Measurements from ENCODE around the gene OSBPL8. TPM values are rescaled to one million over a fixed set of nuclear protein-coding genes. Genes with fewer than 3 reads are reported as not detected.

OSBPL8 gene
- total RNA-seq, 1 experiment from 2014 or later, result 81.7 TPM

DNA sequence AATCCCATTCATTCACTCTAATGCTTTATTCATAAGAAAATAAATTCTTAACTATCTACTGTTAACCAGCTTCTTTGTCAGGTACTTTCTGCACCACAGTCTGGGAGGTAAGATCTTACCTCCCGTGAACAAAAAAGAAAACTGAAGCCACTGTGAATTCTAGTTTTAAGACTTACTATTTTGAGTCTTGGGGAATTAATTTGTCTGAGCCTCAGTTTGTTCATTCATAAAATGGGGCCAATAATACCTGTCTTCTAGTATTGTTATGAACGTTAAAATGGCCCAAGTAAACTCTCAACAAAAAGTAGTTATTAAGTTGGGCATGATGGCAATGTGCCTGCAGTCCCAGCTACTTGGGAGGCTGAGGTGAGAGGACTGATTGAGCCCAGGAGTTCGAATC, 151.9 kb downstream of the OSBPL8 start:
- H3K4me1 Mint-ChIP-seq, result no peaks in the 10 kb centered on the region
- POLR2A ChIA-PET, result no interaction called here
- CTCF ChIA-PET, result interaction anchor here (1.4 kb wide), 1 partner anchor 881 kb away, joined by 3 read pairs; no protein-coding TSS in a partner anchor

DNA sequence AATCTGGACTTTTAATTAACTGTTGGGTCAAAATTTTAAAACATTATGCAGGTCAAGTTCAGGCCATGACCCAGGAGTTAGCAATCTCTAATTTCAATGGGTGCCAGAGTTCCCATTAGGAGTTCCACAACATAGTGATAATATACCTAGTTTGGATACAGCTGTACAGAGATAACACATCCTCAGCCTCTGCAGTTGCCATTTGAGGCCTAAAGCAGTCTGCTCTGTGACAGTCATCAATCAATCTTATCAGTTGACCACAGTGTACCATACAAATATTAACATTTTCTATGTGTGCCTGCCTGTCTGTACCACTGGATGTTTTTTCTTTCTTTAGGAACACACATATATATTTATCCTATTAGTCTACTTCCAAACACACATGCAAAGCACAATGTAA, 157.3 kb downstream of the OSBPL8 start:
- Mint-ChIP-seq H3K4me1 (no peaks in the 10 kb centered on the region), H3K27me3 (ENCODE audit: low read depth) (no peaks in the 10 kb centered on the region), H3K27ac (no peak overlapping the region), H3K36me3 (no peaks in the 10 kb centered on the region; the same call in none of the 2 replicates), H3K9me3 (no peaks in the 10 kb centered on the region), H3K4me3 (no peak overlapping the region)
- POLR2A ChIA-PET, result no interaction called here
- CTCF ChIA-PET, result no interaction called here
- TF ChIP-seq SOX15 (CRISPR knock-in tag; IDR thresholded peaks at IDR 0.05) (no peak), HMGA2 (CRISPR knock-in tag; IDR thresholded peaks at IDR 0.05) (no peak), MXD4 (CRISPR knock-in tag; IDR thresholded peaks at IDR 0.05; ENCODE audit: borderline replicate concordance) (no peak), FOXJ3 (CRISPR knock-in tag; IDR thresholded peaks at IDR 0.05; ENCODE audit: borderline replicate concordance) (no peak), NR1H2 (CRISPR knock-in tag; IDR thresholded peaks at IDR 0.05) (no peak), CBFB (CRISPR knock-in tag; IDR thresholded peaks at IDR 0.05; ENCODE audit: low read depth) (no peak)
- TF ChIP-seq, protein P1, sequence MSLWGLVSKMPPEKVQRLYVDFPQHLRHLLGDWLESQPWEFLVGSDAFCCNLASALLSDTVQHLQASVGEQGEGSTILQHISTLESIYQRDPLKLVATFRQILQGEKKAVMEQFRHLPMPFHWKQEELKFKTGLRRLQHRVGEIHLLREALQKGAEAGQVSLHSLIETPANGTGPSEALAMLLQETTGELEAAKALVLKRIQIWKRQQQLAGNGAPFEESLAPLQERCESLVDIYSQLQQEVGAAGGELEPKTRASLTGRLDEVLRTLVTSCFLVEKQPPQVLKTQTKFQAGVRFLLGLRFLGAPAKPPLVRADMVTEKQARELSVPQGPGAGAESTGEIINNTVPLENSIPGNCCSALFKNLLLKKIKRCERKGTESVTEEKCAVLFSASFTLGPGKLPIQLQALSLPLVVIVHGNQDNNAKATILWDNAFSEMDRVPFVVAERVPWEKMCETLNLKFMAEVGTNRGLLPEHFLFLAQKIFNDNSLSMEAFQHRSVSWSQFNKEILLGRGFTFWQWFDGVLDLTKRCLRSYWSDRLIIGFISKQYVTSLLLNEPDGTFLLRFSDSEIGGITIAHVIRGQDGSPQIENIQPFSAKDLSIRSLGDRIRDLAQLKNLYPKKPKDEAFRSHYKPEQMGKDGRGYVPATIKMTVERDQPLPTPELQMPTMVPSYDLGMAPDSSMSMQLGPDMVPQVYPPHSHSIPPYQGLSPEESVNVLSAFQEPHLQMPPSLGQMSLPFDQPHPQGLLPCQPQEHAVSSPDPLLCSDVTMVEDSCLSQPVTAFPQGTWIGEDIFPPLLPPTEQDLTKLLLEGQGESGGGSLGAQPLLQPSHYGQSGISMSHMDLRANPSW (CRISPR knock-in tag; conservative IDR thresholded peaks at IDR 0.05; ENCODE audit: low read depth), result no peak
- TF ChIP-seq, protein P2, sequence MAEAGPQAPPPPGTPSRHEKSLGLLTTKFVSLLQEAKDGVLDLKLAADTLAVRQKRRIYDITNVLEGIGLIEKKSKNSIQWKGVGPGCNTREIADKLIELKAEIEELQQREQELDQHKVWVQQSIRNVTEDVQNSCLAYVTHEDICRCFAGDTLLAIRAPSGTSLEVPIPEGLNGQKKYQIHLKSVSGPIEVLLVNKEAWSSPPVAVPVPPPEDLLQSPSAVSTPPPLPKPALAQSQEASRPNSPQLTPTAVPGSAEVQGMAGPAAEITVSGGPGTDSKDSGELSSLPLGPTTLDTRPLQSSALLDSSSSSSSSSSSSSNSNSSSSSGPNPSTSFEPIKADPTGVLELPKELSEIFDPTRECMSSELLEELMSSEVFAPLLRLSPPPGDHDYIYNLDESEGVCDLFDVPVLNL (CRISPR knock-in tag; IDR thresholded peaks at IDR 0.05; ENCODE audit: borderline replicate concordance, low read depth), result no peak
- TF ChIP-seq, protein P3, sequence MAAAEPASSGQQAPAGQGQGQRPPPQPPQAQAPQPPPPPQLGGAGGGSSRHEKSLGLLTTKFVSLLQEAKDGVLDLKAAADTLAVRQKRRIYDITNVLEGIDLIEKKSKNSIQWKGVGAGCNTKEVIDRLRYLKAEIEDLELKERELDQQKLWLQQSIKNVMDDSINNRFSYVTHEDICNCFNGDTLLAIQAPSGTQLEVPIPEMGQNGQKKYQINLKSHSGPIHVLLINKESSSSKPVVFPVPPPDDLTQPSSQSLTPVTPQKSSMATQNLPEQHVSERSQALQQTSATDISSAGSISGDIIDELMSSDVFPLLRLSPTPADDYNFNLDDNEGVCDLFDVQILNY (CRISPR knock-in tag; IDR thresholded peaks at IDR 0.05), result no peak
- TF ChIP-seq, protein P4, sequence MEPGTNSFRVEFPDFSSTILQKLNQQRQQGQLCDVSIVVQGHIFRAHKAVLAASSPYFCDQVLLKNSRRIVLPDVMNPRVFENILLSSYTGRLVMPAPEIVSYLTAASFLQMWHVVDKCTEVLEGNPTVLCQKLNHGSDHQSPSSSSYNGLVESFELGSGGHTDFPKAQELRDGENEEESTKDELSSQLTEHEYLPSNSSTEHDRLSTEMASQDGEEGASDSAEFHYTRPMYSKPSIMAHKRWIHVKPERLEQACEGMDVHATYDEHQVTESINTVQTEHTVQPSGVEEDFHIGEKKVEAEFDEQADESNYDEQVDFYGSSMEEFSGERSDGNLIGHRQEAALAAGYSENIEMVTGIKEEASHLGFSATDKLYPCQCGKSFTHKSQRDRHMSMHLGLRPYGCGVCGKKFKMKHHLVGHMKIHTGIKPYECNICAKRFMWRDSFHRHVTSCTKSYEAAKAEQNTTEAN (CRISPR knock-in tag; IDR thresholded peaks at IDR 0.05), result no peak
- no peak for DNase-seq (ENCODE audit: low spot score)
- no peak for ATAC-seq

More for the DNA sequence above, 151.9 kb downstream of the OSBPL8 start:
- Mint-ChIP-seq H3K36me3 (no peaks in the 10 kb centered on the region), H3K27me3 (ENCODE audit: low read depth) (no peaks in the 10 kb centered on the region), H3K4me3 (no peak overlapping the region), H3K9me3 (no peaks in the 10 kb centered on the region), H3K27ac (no peak overlapping the region)
- TF ChIP-seq, protein P4 (CRISPR knock-in tag; IDR thresholded peaks at IDR 0.05), result no peak
- TF ChIP-seq, protein P5, sequence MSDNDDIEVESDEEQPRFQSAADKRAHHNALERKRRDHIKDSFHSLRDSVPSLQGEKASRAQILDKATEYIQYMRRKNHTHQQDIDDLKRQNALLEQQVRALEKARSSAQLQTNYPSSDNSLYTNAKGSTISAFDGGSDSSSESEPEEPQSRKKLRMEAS (CRISPR knock-in tag; IDR thresholded peaks at IDR 0.05), result no peak
- no peak for TF ChIP-seq FOXJ3 (CRISPR knock-in tag; IDR thresholded peaks at IDR 0.05; ENCODE audit: borderline replicate concordance)
- no peak for TF ChIP-seq OVOL2 (CRISPR knock-in tag; IDR thresholded peaks at IDR 0.05; ENCODE audit: borderline replicate concordance)
- TF ChIP-seq, protein P6, sequence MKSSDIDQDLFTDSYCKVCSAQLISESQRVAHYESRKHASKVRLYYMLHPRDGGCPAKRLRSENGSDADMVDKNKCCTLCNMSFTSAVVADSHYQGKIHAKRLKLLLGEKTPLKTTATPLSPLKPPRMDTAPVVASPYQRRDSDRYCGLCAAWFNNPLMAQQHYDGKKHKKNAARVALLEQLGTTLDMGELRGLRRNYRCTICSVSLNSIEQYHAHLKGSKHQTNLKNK (CRISPR knock-in tag; IDR thresholded peaks at IDR 0.05), result no peak
- TF ChIP-seq ZNF263 (CRISPR knock-in tag; IDR thresholded peaks at IDR 0.05; ENCODE audit: low read depth), result no peak
- TF ChIP-seq, protein P7, sequence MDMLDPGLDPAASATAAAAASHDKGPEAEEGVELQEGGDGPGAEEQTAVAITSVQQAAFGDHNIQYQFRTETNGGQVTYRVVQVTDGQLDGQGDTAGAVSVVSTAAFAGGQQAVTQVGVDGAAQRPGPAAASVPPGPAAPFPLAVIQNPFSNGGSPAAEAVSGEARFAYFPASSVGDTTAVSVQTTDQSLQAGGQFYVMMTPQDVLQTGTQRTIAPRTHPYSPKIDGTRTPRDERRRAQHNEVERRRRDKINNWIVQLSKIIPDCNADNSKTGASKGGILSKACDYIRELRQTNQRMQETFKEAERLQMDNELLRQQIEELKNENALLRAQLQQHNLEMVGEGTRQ (CRISPR knock-in tag; IDR thresholded peaks at IDR 0.05), result no peak
- no peak for TF ChIP-seq ATF1 (CRISPR knock-in tag; IDR thresholded peaks at IDR 0.05)
- TF ChIP-seq, protein P8, sequence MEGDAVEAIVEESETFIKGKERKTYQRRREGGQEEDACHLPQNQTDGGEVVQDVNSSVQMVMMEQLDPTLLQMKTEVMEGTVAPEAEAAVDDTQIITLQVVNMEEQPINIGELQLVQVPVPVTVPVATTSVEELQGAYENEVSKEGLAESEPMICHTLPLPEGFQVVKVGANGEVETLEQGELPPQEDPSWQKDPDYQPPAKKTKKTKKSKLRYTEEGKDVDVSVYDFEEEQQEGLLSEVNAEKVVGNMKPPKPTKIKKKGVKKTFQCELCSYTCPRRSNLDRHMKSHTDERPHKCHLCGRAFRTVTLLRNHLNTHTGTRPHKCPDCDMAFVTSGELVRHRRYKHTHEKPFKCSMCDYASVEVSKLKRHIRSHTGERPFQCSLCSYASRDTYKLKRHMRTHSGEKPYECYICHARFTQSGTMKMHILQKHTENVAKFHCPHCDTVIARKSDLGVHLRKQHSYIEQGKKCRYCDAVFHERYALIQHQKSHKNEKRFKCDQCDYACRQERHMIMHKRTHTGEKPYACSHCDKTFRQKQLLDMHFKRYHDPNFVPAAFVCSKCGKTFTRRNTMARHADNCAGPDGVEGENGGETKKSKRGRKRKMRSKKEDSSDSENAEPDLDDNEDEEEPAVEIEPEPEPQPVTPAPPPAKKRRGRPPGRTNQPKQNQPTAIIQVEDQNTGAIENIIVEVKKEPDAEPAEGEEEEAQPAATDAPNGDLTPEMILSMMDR (IDR thresholded peaks at IDR 0.05), result no peak
- ATAC-seq (no peak), DNase-seq (ENCODE audit: low spot score) (no peak)

Measured in WTC11 (cell line).